Fibroblast of upper back skin (primary cell): ENCODE data around the gene OSBPL2.

Source experiments
- DNase-seq: peaks from one replicate; pipeline ENCODE4 v3.0.0-alpha.2; 2013

The OSBPL2 gene

DNA sequence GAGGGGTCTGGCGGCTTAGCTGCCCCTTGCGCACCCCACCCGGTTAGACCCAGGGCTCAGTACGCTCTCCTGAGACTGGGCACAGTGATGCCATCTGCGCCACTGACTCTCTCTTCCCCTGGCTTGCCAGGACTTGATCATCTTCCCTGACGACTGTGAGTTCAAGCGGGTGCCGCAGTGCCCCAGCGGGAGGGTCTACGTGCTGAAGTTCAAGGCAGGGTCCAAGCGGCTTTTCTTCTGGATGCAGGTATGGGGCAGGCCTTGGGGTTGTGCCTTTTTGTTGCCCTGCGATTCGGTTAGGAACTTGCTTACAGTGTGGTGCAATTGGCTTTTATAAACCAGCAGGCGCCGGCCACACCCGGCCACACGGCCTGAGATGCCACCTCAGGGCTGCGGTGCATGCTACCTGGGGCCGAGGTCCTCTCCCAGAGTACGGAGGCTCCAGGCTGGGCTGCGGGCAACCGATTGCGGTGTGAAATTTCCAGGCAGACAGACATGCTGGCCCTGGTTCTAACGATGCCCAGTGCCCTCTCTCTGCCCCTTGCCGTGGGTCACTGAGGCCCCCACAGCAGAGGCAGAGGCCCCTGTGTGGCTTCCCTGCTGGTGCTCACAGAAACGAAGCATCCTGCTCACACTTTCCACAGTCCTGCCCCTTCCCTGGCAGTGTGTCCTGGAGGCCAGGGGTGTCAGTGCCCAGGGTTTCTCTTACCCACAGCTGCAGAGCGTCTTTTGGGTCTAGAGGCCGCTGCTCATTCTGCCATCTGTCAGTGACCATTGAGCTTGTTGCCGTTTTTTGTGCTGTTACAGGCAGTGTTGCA lies 66.2 kb downstream of the OSBPL2 start:
- DNase-seq, result no peak

DNA sequence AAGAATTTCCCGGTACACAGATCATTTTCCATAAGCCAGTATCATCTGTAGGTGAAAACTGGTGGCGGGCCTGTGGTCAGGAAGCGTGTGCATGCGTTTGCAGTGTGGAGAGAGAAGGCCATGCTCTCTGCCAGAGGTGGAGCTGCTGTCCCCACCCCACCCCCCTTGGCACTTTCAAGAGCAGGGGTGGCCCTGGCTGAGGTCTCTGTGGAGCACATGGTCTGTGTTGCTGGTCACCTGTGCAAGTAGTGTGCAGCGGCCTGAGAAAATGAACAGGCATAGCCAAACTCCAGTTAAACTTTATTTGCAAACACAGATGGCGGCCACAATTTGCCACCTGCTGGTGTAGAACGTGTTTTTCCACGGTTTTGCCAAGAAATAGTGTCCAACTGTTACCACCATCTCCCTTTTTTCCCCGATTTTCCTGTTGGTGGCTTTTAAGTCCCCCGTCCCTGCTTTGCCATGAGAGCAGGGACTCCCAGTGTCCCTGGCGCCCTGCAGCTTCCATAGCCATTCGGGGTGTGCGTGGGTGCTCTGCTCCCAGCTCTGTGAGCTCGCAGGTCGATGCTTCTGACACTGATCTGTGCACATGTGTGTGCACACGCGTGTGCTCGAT lies 66.9 kb downstream of the OSBPL2 start:
- no peak for DNase-seq

DNA sequence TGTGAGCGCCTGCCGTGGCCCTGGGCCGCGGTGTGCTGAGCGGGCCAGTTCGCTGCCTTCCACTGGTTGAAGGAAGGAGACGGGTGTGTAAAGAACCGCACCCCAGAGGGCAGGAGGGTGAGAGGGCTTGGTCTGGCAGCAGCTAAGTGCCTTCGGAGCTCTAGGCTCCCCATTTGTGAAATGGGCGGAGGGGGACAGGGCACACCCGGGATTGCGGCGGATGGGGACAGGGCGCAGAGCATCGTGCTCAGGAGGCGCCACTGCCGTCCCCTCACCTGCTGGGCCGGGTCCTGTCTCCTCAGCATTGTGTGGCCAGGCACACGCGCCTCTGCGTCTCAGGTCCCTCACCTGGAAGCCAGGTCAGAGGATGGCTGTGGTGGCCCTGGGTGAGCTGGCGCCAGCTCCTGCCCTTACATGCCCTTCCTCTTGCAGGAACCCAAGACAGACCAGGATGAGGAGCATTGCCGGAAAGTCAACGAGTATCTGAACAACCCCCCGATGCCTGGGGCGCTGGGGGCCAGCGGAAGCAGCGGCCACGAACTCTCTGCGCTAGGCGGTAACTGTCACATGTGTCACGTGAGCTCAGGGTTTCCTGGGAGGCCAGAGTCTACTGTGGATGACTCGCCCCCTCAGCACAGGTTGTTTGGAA lies 67.6 kb downstream of the OSBPL2 start:
- DNase-seq, result no peak

DNA sequence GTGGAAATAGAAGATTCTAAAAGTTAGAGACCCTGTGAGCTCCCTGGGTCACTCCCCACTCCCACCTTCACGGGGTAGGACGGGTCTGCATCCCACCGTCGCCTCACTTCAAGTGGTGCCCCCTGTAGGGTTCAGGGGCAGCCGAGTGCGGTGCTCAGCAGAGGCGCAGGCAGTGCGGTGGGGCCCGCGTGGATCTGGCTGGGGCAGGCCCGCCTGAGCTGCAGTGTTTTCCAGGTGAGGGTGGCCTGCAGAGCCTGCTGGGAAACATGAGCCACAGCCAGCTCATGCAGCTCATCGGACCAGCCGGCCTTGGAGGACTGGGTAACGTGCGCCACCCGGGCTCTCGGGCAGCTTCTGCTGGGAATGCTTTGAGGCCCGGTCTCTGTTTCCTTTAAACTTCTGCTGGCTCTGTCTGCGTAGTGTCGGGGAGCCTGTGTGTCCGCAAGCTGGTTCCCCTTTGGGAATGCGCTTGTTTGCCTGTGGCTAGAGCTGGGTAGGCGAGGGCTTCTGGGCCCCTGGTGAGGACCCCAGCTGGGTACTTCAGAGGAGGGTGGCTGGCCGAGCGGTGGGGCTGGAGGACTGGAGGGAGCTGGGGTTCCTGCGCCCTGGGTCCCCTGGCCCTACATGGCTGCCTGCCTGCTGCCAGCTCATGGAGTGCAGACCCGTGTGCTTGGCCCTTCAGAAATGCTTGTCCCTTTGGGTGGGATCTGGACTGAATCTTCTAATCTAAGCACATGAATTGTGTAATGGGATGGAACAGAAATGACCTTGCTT lies 68.3 kb downstream of the OSBPL2 start:
- DNase-seq, result no peak

DNA sequence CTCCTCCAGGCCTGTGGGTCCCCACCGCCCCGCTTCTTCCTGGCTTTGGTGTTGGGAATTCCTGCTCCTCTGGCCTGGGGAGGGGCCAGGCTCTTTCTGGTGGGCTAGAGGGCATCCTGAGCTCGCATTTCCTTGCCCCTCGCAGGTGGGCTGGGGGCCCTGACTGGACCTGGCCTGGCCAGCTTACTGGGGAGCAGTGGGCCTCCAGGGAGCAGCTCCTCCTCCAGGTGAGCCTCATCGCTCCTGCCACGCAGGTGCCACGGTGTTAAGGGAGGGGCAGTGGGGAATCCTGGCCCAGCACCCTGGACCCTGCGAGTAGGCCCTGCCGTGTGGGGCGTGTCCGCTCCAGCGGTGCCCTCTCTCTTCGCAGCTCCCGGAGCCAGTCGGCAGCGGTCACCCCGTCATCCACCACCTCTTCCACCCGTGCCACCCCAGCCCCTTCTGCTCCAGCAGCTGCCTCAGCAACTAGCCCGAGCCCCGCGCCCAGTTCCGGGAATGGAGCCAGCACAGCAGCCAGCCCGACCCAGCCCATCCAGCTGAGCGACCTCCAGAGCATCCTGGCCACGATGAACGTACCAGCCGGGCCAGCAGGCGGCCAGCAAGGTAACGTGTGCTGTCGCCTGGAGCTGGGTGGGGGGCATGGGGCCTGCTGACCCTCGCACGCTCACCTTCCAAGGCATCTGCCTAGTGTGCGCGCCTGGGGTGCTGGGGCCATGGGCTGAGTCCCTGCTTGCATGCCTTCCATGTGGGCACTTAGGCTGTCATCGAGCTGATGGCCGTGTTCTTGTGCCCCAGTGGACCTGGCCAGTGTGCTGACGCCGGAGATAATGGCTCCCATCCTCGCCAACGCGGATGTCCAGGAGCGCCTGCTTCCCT lies 69.1 kb downstream of the OSBPL2 start:
- no peak for DNase-seq

DNA sequence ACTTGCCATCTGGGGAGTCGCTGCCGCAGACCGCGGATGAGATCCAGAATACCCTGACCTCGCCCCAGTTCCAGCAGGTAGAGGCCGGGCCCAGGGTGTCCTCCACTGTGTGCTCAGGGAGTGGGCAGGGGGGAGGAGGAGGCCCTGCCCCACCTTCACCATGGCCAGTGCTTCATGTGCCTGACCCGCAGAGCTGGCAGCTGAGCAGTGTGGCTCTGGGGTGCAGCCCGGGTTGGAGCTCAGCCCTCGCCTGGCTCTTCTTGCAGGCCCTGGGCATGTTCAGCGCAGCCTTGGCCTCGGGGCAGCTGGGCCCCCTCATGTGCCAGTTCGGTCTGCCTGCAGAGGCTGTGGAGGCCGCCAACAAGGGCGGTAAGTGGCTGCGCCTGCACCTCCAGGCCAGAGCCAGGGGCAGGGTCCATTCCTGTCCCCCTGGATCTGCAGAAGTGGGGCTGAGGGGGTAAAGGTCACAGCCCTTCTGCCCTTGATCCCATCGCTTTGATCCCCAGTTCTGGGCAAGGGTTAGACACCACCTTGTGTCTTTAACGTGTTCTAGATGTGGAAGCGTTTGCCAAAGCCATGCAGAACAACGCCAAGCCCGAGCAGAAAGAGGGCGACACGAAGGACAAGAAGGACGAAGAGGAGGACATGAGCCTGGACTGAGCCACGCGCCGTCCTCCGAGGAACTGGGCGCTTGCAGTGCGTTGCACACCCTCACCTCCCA lies 69.9 kb downstream of the OSBPL2 start:
- DNase-seq, result no peak

DNA sequence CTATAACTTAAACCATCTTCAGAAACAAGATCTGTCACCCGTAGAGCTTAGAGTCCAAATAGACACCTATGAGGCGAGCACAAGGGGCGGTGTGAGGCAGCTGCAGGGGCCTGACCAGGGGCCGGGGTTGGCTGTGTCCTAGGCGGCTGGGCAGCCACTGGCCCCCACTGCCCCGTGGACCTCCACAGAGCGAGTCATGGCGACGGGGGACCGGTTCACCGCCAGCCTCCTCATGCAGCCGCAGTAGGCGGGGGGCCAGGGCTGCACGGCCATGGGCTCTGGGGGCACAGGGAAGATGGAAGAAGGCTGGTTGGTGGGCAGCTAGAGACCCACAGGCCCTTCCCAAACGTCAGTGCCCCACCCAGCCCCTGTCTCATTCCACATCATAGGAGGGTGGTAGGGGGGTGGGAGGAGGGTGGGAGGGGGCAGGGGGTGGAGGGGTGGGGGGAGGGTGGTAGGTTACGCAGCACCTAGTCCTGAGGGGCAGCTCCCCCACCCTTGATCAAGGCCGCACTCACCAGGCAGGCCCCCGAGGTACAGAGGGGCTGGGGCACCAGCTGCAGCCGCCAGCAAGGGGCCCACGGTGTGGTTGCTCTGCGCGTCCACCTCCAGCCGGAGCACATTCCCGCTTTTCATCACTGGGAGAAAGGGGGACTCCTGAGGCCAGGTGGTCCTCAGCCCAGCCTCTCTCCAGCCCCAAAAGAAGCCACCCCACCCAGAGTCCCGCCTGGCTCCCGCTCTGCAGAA lies 71.0 kb downstream of the OSBPL2 start:
- no peak for DNase-seq

DNA sequence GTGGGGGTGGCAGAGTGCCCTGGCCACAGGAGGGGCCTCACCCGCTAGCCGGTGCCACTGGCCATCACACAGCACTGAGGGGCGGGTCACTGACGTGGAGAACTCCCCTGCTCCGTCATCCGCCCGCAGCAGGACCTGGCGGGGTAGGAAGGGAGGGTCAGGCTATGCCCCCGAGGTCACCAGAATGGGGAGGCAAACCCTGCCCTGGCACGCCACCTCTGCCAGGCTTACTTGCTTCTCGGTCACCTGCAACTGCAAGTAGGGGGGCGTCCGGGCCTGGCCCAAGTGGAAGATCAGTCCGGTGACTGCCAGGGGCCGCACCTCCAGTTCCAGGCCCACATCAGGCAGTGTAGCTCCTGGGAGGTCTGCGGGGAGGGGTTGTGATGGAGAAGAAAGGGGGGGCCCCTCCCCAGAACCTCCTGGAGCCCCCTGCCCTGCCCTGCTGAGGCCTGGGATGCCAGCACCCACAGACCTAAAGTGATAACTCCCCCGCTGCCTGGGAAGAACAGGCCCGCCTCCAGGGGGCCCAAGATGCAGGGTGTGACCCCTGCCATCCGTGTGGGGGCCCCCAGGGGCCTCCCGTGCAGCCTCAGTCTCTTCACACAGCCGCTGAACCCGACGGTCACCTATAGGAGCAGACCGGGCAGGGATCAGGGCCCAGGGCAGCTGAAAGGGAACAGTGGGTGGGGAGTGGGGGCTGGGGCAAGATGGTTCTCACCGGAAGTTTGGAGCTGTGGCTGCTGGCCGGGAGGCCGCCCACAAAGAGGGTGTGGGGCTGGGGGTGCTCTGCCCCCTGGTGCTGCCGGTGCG lies 71.8 kb downstream of the OSBPL2 start:
- DNase-seq, result no peak

DNA sequence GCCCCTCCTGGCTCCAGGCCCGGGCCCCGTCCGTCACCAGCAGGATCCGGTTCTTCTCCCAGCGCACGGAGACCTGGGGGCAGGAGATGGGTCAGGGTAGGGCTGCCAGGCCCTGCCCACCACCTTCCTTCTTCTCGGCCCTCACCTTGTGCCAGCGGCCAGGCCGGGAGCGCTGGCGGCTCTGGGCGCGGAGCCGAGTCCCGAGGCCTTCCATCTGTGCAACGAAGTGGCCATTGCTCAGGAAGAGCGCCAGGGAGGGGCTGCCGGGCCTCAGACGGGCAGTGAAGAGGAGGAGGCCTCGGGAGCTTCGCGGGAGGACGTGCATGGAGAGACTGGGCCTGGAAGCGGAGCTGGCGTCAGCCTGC lies 72.4 kb downstream of the OSBPL2 start:
- no peak for DNase-seq

DNA sequence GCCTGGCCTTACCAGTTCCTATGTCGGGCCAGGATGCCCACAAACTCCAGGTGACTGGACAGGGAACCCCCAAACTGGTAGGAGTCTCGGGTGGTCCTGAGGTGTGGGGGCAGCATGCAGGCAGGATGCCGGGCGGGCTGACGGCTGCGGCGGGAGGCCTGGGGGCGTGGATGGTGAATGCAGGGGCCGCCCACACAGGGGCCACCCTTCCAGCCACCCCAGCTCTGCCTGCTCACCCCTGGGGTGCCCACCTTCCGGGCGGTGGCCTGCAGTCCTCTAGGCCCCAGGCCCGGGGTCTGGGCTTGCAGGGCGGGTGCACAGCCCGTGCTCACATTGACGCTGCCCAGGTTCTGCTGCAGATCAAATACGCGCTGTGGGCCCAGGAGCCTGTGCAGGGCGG lies 72.8 kb downstream of the OSBPL2 start:
- no peak for DNase-seq

DNA sequence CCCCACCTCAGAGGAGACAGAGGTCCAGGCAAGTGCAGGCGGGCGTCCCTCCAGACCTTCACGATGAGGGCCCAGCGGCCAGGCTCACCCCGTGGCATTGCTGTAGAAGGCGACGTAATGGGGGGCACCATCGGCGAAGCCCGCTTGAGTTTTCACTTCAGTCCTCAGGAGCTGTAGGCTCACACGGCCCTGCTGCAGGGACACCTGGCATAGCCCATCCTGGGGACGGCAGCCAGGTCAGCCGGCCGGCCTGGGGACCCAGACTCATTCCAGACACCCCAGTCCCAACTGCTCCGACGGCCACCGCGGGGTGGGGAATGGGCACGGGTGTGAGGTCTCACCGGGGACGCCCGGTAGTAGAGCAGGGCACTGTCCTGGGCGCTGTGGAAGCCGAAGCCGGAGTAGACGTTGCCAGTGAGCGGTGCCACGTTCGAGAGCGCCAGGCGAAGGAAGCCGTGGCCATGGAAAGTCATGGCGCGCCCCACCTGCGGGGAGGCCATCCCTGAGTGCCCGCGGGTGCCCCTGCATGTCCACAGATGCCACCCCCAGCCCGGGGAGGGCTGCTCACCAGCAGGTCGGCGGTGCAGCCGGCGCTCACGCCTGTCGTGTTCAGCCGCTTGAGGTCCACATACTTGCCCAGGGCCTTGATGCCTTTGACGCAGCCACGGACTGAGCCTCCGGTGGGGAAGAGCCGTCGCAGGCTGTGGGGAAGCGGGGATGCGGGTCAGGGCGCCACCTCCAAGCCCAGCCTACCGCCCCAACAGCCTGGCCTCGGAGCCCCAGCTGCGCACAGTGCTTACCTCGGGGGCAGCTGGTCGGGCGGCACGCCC lies 73.7 kb downstream of the OSBPL2 start:
- no peak for DNase-seq

DNA sequence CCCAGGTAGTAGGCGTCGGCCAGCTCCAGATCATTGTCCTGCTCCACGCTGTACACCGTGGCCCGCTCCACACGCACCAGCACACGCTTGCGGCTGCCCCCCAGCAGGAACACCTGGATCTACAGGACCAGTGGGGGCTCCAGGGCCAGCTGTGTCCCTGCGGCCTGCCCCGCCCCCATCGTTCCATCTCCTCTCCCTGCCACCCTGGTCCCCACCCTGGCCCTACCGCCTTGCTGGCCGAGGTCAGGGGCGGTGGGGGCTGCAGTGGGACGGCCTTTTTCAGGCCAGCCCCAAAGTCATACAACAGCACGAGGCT lies 74.3 kb downstream of the OSBPL2 start:
- no peak for DNase-seq

DNA sequence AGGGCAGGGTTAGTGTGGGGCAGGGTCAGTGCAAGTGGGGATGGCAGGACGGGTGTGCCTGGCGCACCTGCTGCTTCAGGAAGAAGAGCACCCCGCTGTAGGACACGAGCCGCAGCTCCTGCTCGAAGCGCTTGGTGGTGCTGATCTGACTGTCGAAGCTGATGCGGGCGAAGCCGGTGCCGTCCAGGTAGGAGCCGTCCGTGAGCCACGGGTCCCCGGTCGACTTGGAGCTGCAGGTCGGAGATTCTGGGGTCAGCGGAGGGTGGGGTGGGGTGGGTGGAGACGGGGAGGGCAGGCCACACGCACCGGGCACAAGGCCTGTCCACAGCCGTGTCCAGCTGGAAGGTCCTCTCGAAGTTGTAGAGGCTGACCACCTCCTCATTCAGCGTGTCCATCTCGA lies 74.7 kb downstream of the OSBPL2 start:
- DNase-seq, result no peak

DNA sequence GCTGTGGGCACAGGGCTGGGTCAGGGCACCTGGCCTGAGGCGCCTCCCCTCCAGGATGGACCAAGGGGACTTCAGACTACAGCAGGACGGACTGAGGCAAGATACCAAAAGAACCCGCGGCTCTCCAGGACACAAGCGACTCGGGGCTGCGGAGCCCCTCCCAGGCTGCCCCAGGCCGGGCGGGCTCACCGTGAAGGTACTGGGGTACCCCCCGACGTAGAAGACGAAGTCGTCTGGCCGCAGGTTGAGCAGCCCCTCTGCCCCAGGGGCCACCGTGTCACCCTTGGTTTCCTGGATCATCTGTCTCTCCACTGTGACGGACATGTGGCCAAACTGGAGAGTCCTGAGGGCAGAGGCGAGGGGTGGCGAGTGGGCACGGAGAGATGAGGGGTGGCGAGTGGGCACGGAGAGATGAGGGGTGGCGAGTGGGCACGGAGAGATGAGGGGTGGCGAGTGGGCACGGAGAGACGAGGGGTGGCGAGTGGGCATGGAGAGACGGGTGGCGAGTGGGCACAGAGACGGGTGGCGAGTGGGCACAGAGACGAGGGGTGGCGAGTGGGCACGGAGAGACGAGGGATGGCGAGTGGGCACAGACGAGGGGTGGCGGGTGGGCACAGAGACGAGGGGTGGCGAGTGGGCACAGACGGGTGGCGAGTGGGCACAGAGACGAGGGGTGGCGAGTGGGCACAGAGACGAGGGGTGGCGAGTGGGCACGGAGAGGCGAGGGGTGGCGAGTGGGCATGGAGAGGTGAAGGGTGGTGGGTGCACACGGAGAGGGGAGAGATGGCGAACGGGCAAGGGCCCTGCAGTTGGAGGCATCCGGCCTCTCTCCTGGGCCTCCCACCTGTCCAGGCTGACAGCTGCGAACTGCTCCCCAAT lies 75.4 kb downstream of the OSBPL2 start:
- no peak for DNase-seq

DNA sequence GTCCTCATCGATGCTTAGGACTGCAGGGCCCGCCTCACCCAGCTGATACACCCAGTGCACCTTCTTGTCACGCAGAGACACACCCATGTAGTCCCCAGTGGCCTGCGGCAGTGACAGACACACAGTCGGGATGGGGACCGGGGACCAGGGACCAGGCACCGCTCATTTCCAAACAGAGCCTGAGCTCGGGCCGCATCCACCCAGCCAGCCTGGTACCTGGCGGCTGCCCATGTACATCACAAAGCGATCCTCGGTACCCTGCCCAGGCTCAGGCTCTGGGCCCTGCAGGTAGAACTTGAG lies 76.0 kb downstream of the OSBPL2 start:
- DNase-seq, result no peak

DNA sequence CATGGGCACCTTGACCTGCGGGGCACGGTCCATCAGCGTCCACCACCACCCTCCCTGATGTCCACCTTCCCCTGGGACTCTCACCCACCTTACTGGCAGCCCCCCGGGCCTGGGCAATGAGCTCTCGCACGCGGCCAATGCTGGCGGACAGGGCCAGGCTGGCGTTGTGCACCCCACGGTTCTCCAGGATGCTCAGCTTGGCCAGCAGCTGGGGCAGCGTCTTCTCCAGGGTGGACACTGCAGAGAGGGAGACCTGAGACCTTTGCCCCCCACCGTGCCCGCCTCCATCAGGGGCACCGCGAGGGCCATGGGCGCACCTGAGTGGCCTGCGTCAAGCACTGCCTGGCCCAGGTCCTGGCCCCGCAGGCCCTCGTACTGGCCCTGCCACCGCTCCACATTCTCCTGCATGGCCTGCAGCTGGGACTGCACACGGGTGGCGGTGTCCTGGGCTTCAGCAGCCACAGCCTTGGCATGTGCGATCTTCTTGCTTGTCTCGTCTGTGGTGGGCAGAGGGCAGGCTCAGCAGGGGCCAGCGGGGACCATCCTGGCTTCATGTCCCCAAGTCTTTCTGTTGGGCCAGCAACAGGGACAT lies 76.5 kb downstream of the OSBPL2 start:
- DNase-seq, result no peak

DNA sequence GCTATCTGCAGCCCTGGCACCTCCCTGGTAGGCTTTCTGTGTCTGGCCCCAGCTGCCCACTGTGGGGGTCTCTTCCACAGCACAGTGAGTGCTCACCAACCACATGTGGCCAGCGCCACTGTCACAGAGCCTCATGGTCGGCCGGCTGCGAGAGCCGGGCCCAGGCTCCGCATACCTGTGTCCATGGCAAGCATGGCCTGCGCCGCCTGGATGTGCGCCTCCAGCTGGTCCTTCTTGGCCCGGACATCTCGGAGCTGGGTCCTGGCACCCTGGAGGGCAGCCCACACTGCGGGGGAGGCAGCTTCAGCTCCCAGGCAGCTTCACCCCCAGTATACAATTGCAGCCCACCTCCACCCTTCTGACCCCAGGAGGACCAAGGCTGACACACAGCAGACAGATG lies 77.5 kb downstream of the OSBPL2 start:
- DNase-seq, result no peak
